ENCODE data around the gene ZNF391. TPM values are rescaled to one million over a fixed set of nuclear protein-coding genes. Genes with fewer than 3 reads are reported as not detected.

The ZNF391 gene
- total RNA-seq, 1 experiment from 2014 or later: 5.4 TPM

DNA sequence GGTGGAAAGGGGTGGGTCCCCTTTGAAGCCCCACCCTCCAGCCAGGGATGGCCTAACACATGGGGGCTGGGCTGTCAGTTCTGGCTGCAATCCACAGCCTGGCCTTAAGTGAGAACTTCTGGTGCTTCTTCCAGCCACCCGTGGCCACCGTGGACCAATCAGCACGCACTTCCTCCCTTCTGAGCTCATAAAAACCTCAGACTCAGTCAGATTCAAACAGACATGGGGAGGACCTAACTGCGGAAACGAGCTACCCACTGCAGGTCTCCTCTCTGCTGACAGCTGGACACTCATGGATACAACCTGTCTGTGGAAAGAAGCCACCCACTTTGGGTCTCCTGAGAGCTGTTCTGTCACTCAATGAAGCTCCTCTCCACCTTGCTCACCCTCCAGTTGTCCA, 20.4 kb upstream of the ZNF391 start:
- no CpG with 5 or more reads among the region's 5 CpGs for WGBS (ENCODE audit: extremely low coverage, insufficient read length, low lambda C conversion rate)
- Mint-ChIP-seq H3K27me3 (ENCODE audit: low read depth) (no peaks in the 10 kb centered on the region), H3K4me1 (no peaks in the 10 kb centered on the region), H3K4me3 (no peak overlapping the region), H3K9me3 (no peaks in the 10 kb centered on the region), H3K36me3 (ENCODE audit: insufficient read depth in 1 of 3, low read depth in 3 of 3) (peaks cover 0 to 11% (median 2%) of the 10 kb centered on the region in 3 experiments; a peak in 3 of 7 replicates), H3K27ac (no peak overlapping the region)
- no peak for DNase-seq
- H3K27ac ChIP-seq (ENCODE audit: insufficient read length, low read depth, low read length): no peak overlapping the region
- H2AK5ac ChIP-seq (ENCODE audit: insufficient read length, low read length): no peak overlapping the region
- H3K14ac ChIP-seq (ENCODE audit: insufficient read depth, low read length): no peak overlapping the region
- H3K79me1 ChIP-seq (ENCODE audit: insufficient read depth, low read depth, low read length, poor library complexity, severe bottlenecking): no peaks in the 10 kb centered on the region
- H2AFZ ChIP-seq (ENCODE audit: low read length): no peak overlapping the region
- no peak overlapping the region for H3K9ac ChIP-seq (ENCODE audit: extremely low read depth, insufficient read length, low read length)
- H2BK120ac ChIP-seq (ENCODE audit: low read depth, low read length, poor library complexity, severe bottlenecking): no peak overlapping the region
- no peaks in the 10 kb centered on the region for H3K4me1 ChIP-seq (ENCODE audit: insufficient read depth, low read length)
- no peaks in the 10 kb centered on the region for H3K23me2 ChIP-seq (ENCODE audit: insufficient read length, low read depth, low read length, poor library complexity, severe bottlenecking)
- H3K79me2 ChIP-seq (ENCODE audit: insufficient read depth, low read length): no peaks in the 10 kb centered on the region
- TF ChIP-seq, protein P1, sequence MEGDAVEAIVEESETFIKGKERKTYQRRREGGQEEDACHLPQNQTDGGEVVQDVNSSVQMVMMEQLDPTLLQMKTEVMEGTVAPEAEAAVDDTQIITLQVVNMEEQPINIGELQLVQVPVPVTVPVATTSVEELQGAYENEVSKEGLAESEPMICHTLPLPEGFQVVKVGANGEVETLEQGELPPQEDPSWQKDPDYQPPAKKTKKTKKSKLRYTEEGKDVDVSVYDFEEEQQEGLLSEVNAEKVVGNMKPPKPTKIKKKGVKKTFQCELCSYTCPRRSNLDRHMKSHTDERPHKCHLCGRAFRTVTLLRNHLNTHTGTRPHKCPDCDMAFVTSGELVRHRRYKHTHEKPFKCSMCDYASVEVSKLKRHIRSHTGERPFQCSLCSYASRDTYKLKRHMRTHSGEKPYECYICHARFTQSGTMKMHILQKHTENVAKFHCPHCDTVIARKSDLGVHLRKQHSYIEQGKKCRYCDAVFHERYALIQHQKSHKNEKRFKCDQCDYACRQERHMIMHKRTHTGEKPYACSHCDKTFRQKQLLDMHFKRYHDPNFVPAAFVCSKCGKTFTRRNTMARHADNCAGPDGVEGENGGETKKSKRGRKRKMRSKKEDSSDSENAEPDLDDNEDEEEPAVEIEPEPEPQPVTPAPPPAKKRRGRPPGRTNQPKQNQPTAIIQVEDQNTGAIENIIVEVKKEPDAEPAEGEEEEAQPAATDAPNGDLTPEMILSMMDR (conservative IDR thresholded peaks at IDR 0.05): no peak
- H2BK15ac ChIP-seq (ENCODE audit: low read depth, low read length): no peak overlapping the region
- H3K18ac ChIP-seq (ENCODE audit: insufficient read length, low read depth, low read length): no peak overlapping the region
- no peak overlapping the region for H2BK12ac ChIP-seq (ENCODE audit: insufficient read length, low read depth, low read length)
- no peak overlapping the region for H2BK20ac ChIP-seq (ENCODE audit: low read depth, low read length, poor library complexity, severe bottlenecking)
- H4K5ac ChIP-seq (ENCODE audit: insufficient read length, low read depth, low read length): no peak overlapping the region
- no peaks in the 10 kb centered on the region for H4K20me1 ChIP-seq (ENCODE audit: control insufficient read depth, insufficient read depth, insufficient read length)
- H4K91ac ChIP-seq (ENCODE audit: insufficient read length, low read depth, low read length): no peak overlapping the region
- no peak overlapping the region for H3K56ac ChIP-seq (ENCODE audit: insufficient read length, low read depth, low read length)
- no peak overlapping the region for H4K8ac ChIP-seq (replicated peaks; ENCODE audit: insufficient read length, low read depth, low read length)
- H3K9me3 ChIP-seq (ENCODE audit: control insufficient read depth, low read depth, low read length): no peaks in the 10 kb centered on the region
- H3T11ph ChIP-seq (ENCODE audit: low read length): no peak overlapping the region
- H3K27me3 ChIP-seq (ENCODE audit: insufficient read depth, low read length): no peaks in the 10 kb centered on the region
- no peak overlapping the region for H3K23ac ChIP-seq (ENCODE audit: insufficient read length, low read depth, low read length)
- H3K4ac ChIP-seq (ENCODE audit: low read depth, low read length): no peak overlapping the region
- H3K4me2 ChIP-seq (ENCODE audit: insufficient read depth, insufficient read length, low read length): no peak overlapping the region
- H2BK5ac ChIP-seq (ENCODE audit: insufficient read length, low read length): no peak overlapping the region
